AG09309 (cell line): ENCODE results near the gene APBA2.

Experiments used
- DNase-seq: peaks from one replicate; pipeline ENCODE4 v3.0.0-alpha.2; 2010; ENCODE audit warnings: low read depth
- H3K4me3 ChIP-seq: 2 replicates; pipeline ENCODE4 v1.5.1; 2011; ENCODE audit warnings: mild to moderate bottlenecking, low read depth, low read length, moderate library complexity; ENCODE audit not compliant: control insufficient read depth
- CTCF ChIP-seq: IDR thresholded peaks from 2 replicates; pipeline ENCODE4 v1.5.1; 2011; ENCODE audit warnings: mild to moderate bottlenecking, low read depth, low read length, inconsistent platforms; ENCODE audit not compliant: insufficient read depth, control insufficient read depth; ENCODE audit errors: missing control alignments

APBA2 gene

GRCh38 chr15:28904003-28904402 is 18.2 kb downstream of the APBA2 start:
- TF ChIP-seq CTCF = no peak
- no peak for DNase-seq
- H3K4me3 ChIP-seq = no peak overlapping the region

DNA sequence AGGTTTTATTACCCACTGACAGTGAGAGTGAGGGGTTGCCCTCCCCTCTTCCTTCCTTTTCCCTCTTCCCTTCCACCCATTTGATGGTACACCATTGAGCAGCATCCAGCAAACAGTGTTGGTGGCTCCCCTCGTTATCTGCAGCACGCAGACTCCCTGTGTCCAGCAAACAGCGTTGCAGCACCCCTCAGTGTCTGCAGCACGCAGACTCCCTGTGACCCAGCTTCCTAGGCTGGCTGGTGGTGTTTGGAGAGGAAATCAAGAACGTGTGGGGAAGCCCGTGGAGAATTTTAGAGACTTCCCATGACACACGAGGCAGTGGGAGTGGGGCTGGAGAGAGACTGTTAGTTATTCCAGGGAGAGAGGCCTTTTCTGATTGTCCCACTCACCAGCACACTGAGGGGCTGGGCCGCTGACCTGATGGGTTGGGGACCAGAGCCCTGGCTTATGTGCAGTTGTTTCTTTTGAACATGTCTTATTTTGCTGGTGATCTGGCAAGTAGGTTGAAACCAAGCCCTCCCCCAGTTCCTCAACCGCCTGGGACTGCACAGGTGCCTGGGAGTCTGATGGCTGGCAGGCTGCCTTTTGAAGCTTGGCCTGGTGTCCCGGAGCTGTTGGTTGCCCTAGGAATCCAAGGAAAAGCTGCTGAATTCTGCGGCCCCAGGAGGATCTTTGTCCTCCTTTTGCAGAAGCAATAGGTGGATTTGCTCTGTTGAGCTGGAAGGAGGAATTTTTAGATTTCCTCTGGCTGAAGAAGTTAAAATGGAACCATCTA is 19.0 kb downstream of the APBA2 start:
- no peak for DNase-seq
- no peak for TF ChIP-seq CTCF
- H3K4me3 ChIP-seq = no peak overlapping the region

- H3K4me3 ChIP-seq = no peak overlapping the region
- no peak for TF ChIP-seq CTCF
Observed at GRCh38 chr15:28907338-28907960, 21.7 kb downstream of the APBA2 start.

GRCh38 chr15:28909958-28910500 is 24.3 kb downstream of the APBA2 start:
- DNase-seq = no peak
- no peak for TF ChIP-seq CTCF
- no peak overlapping the region for H3K4me3 ChIP-seq

More at GRCh38 chr15:28907338-28907960, 21.7 kb downstream of the APBA2 start:
- DNase-seq = no peak

GRCh38 chr15:28911310-28911931 is 25.6 kb downstream of the APBA2 start:
- DNase-seq = no peak
- H3K4me3 ChIP-seq = no peak overlapping the region
- no peak for TF ChIP-seq CTCF

DNA sequence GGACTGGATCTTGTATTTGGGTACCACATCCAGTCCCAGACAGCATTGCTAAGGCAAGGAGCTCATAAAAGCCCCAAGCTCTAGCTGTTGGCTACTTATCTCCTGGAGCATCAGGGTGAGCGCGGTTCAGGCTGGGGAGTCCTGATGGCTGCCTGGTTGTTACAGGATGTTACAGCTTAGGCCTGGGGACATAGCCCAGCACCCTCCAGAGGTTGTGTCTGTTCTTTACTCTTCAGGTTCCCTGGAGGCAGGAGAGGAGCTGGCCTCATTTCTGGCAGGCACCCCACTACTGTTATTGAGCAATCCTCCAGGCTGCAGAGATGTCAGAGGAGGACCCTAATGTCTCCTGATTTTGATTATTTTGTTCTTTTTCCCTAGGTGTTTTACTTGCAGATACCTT is 26.6 kb downstream of the APBA2 start:
- no peak overlapping the region for H3K4me3 ChIP-seq
- no peak for TF ChIP-seq CTCF
- DNase-seq = no peak
